ENCODE measurements around the gene CDC42SE2. TPM values are rescaled to one million over a fixed set of nuclear protein-coding genes. Genes with fewer than 3 reads are reported as not detected.
"Not testable (repeated sequence)": the region's sequence is repeated elsewhere in the genome, so short reads cannot be mapped to it uniquely, and the experiment has no call there.

CDC42SE2 gene
- total RNA-seq, 6 donors from 2014 or later, result 13.6 to 92.1 (median 36.5) TPM

- DNase-seq (no peak), ATAC-seq (ENCODE audit: low FRiP score in 2 of 2) (no peak)
- Histone ChIP-seq H3K4me3 (no peak overlapping the region), H3K9me3 (no peaks in the 10 kb centered on the region), H3K36me3 (no peaks in the 10 kb centered on the region), H3K4me1 (peaks cover 12 to 33% (median 28%) of the 10 kb centered on the region in 4 donors), H3K27ac (no peak overlapping the region), H3K27me3 (no peaks in the 10 kb centered on the region)
- 87 to 89% methylated on average over 12 of the region's 12 CpGs for WGBS, 2 donors
- TF ChIP-seq EP300 (IDR thresholded peaks at IDR 0.05), result no peak
- no peak for TF ChIP-seq POLR2AphosphoS5 (IDR thresholded peaks at IDR 0.05)
- no peak for TF ChIP-seq CTCF (IDR thresholded peaks at IDR 0.05)
- TF ChIP-seq POLR2A (IDR thresholded peaks at IDR 0.05), result no peak
Observed at GRCh38 chr5:131268758-131269370, 5.0 kb downstream of the CDC42SE2 start.

GRCh38 chr5:131270809-131271208, 7.0 kb downstream of the CDC42SE2 start:
- ATAC-seq (ENCODE audit: low FRiP score in 2 of 2) (no peak), DNase-seq (no peak)

DNA sequence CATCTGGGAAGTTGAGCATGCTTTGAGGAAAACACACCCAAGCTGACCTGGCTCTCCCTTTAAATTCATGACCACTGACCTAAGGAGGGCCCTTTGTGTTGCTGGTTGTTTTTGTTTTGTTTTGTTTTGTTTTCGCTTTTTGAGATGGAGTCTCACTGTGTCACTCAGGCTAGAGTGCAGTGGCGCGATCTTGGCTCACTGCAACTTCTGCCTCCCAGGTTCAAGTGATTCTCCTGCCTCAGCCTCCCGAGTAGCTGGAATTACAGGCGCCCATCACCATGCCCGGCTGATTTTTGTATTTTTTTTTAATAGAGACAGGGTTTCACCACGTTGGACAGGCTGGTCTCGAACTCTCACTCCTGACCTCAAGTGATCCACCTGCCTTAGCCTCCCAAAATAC, 8.0 kb downstream of the CDC42SE2 start:
- not testable (repeated sequence) for DNase-seq; ATAC-seq (ENCODE audit: low FRiP score in 2 of 2); H3K9me3 ChIP-seq; H3K36me3 ChIP-seq; H3K4me3 ChIP-seq; H3K27me3 ChIP-seq
- H3K4me1 ChIP-seq, result peaks cover 5 to 28% (median 22%) of the 10 kb centered on the region in 4 donors
- 84 to 85% methylated on average over 8 of the region's 8 CpGs for WGBS, 2 donors
- peak overlapping the region in 1 of 4 donors; percentile 39 for H3K27ac ChIP-seq

More at GRCh38 chr5:131270809-131271208, 7.0 kb downstream of the CDC42SE2 start:
- Histone ChIP-seq H3K9me3 (no peaks in the 10 kb centered on the region), H3K36me3 (no peaks in the 10 kb centered on the region), H3K4me1 (peaks cover 8 to 34% (median 24%) of the 10 kb centered on the region in 4 donors), H3K4me3 (no peak overlapping the region), H3K27ac (peak overlapping the region in 1 of 4 donors; percentile 25), H3K27me3 (no peaks in the 10 kb centered on the region)
- 66 to 70% methylated on average over 2 of the region's 2 CpGs for WGBS, 2 donors
- TF ChIP-seq POLR2A (IDR thresholded peaks at IDR 0.05) (no peak), EP300 (IDR thresholded peaks at IDR 0.05) (no peak), CTCF (IDR thresholded peaks at IDR 0.05) (no peak), POLR2AphosphoS5 (IDR thresholded peaks at IDR 0.05) (no peak)

GRCh38 chr5:131272307-131272706, 8.5 kb downstream of the CDC42SE2 start:
- Histone ChIP-seq H3K36me3 (no peaks in the 10 kb centered on the region), H3K9me3 (no peaks in the 10 kb centered on the region), H3K4me3 (no peak overlapping the region), H3K4me1 (peaks cover 5 to 28% (median 20%) of the 10 kb centered on the region in 4 donors), H3K27ac (peak overlapping the region in 1 of 4 donors; percentile 39), H3K27me3 (no peaks in the 10 kb centered on the region)
- 52 to 62% methylated on average over 5 of the region's 5 CpGs for WGBS, 2 donors
- no peak for DNase-seq
- no peak for TF ChIP-seq CTCF (IDR thresholded peaks at IDR 0.05)
- TF ChIP-seq POLR2AphosphoS5 (IDR thresholded peaks at IDR 0.05), result no peak
- no peak for TF ChIP-seq POLR2A (IDR thresholded peaks at IDR 0.05)
- no peak for TF ChIP-seq EP300 (IDR thresholded peaks at IDR 0.05)
- no peak for ATAC-seq (ENCODE audit: low FRiP score in 2 of 2)

GRCh38 chr5:131272724-131273123, 8.9 kb downstream of the CDC42SE2 start:
- H3K4me1 ChIP-seq, result peaks cover 5 to 28% (median 18%) of the 10 kb centered on the region in 4 donors
- no peaks in the 10 kb centered on the region for H3K9me3 ChIP-seq
- peak overlapping the region in 1 of 4 donors; percentile 39 for H3K27ac ChIP-seq
- ATAC-seq (ENCODE audit: low FRiP score in 2 of 2) (no peak), DNase-seq (no peak)
- no peaks in the 10 kb centered on the region for H3K36me3 ChIP-seq
- H3K27me3 ChIP-seq, result no peaks in the 10 kb centered on the region
- H3K4me3 ChIP-seq, result no peak overlapping the region
- WGBS, 2 donors, result 89 to 93% methylated on average over 2 of the region's 2 CpGs
- TF ChIP-seq POLR2A (IDR thresholded peaks at IDR 0.05), result no peak
- TF ChIP-seq POLR2AphosphoS5 (IDR thresholded peaks at IDR 0.05), result no peak
- no peak for TF ChIP-seq CTCF (IDR thresholded peaks at IDR 0.05)
- TF ChIP-seq EP300 (IDR thresholded peaks at IDR 0.05), result no peak
